Astrocyte (in vitro differentiated cells and primary cell): ENCODE data around the gene SPPL2A. TPM values are rescaled to one million over a fixed set of nuclear protein-coding genes. Genes with fewer than 3 reads are reported as not detected.
A peak's percentile ranks its signal among the peaks of the same experiment; 100 is the strongest.

Source experiments
- DNase-seq: peaks from one replicate; pipeline ENCODE4 v3.0.0-alpha.2; 2010; ENCODE audit warnings: low read depth
- FAIRE-seq: peaks from 2 replicates; lab custom pipeline; 2011; peaks lifted over from hg19 to GRCh38; lab: Jason Lieb, UNC
- H2AFZ ChIP-seq: 2 replicates; pipeline ENCODE4 v1.6.0; 2012; ENCODE audit warnings: low read depth, low read length, inconsistent platforms
- H3K27ac ChIP-seq: 2 replicates; pipeline ENCODE4 v1.5.1; 2011; ENCODE audit warnings: low read depth, low read length, inconsistent platforms
- H3K27me3 ChIP-seq: 2 replicates; pipeline ENCODE4 v1.6.0; 2011; ENCODE audit warnings: low read length, inconsistent platforms; ENCODE audit not compliant: insufficient read depth
- H3K36me3 ChIP-seq: 2 replicates; pipeline ENCODE4 v1.5.1; 2011; ENCODE audit warnings: low read length, inconsistent platforms; ENCODE audit not compliant: insufficient read depth
- H3K4me1 ChIP-seq: 2 replicates; pipeline ENCODE4 v1.5.1; 2011; ENCODE audit warnings: low read length, inconsistent platforms; ENCODE audit not compliant: insufficient read depth
- H3K4me2 ChIP-seq: 2 replicates; pipeline ENCODE4 v1.6.0; 2012; ENCODE audit warnings: low read length, inconsistent platforms
- H3K4me3 ChIP-seq: 2 replicates; pipeline ENCODE4 v1.5.1; 2011; ENCODE audit warnings: low read depth, mild to moderate bottlenecking, low read length, inconsistent platforms; ENCODE audit not compliant: insufficient read depth
- H3K79me2 ChIP-seq: 2 replicates; pipeline ENCODE4 v1.6.0; 2012; ENCODE audit warnings: mild to moderate bottlenecking, low read length, inconsistent platforms; ENCODE audit not compliant: insufficient read depth
- H3K9ac ChIP-seq: 2 replicates; pipeline ENCODE4 v1.6.0; 2012; ENCODE audit warnings: mild to moderate bottlenecking, low read length, inconsistent platforms
- H3K9me3 ChIP-seq: 2 replicates; pipeline ENCODE4 v1.5.1; 2012; ENCODE audit warnings: low read depth, mild to moderate bottlenecking, low read length, inconsistent platforms; ENCODE audit not compliant: insufficient read depth
- H4K20me1 ChIP-seq: 2 replicates; pipeline ENCODE4 v1.6.0; 2012; ENCODE audit warnings: low read length, inconsistent platforms; ENCODE audit not compliant: insufficient read depth
- H3K27ac Mint-ChIP-seq: one replicate; pipeline ENCODE4 v1.8.0; 2021; ENCODE audit warnings: mild to moderate bottlenecking, mixed read lengths; ENCODE audit not compliant: unreplicated experiment
- H3K27me3 Mint-ChIP-seq: one replicate; pipeline ENCODE4 v1.8.0; 2021; ENCODE audit warnings: low read depth, mixed read lengths; ENCODE audit not compliant: unreplicated experiment
- H3K36me3 Mint-ChIP-seq: one replicate; pipeline ENCODE4 v1.8.0; 2021; ENCODE audit warnings: low read depth, mixed read lengths; ENCODE audit not compliant: unreplicated experiment
- H3K4me1 Mint-ChIP-seq: one replicate; pipeline ENCODE4 v1.8.0; 2021; ENCODE audit warnings: low read depth, mixed read lengths; ENCODE audit not compliant: unreplicated experiment
- H3K4me3 Mint-ChIP-seq: one replicate; pipeline ENCODE4 v1.8.0; 2021; ENCODE audit warnings: mild to moderate bottlenecking, moderate library complexity, mixed read lengths; ENCODE audit not compliant: unreplicated experiment
- H3K9me3 Mint-ChIP-seq: one replicate; pipeline ENCODE4 v1.8.0; 2021; ENCODE audit warnings: mild to moderate bottlenecking, mixed read lengths; ENCODE audit not compliant: unreplicated experiment
- EZH2 ChIP-seq: IDR thresholded peaks from 2 replicates; pipeline ENCODE4 v1.6.1; 2012; ENCODE audit warnings: mild to moderate bottlenecking, low read length, inconsistent platforms; ENCODE audit not compliant: insufficient read depth
- total RNA-seq: library from RNA; stranded (reverse); gene quantifications from 2 replicates; pipeline ENCODE4 v1.2.1, GENCODE V29; 2021
- TF ChIP-seq, protein P1 (sequence below): IDR thresholded peaks from 2 replicates; pipeline ENCODE4 v1.5.1; 2011; ENCODE audit warnings: low read depth, mild to moderate bottlenecking, inconsistent platforms, low read length, moderate library complexity; ENCODE audit not compliant: insufficient read depth

SPPL2A gene
- total RNA-seq, 1 donor from 2014 or later = 56.0 TPM

DNA sequence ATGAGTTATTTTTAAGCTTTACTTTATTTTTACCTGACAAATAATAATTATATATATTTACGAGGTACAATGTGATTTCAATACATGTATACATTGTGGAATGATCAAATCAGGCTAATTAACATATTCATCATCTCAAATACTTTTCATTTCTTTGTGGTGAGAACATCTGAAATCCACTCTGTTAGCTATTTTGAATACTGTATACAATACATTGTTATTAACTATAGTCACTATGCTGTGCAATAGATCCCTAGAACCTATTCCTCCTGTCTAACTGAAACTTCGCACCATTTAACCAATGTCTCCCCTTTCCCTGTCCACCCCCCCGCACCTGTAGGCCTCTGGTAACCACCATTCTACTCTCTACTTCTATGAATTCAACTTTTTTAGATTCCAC is 7.9 kb upstream of the SPPL2A start:
- Histone ChIP-seq H3K79me2 (no peaks in the 10 kb centered on the region), H3K4me1 (no peaks in the 10 kb centered on the region), H3K27me3 (no peaks in the 10 kb centered on the region), H3K9ac (no peak overlapping the region), H3K27ac (no peak overlapping the region), H4K20me1 (no peaks in the 10 kb centered on the region), H3K36me3 (no peaks in the 10 kb centered on the region), H3K9me3 (no peaks in the 10 kb centered on the region), H3K4me2 (no peak overlapping the region), H2AFZ (no peak overlapping the region), H3K4me3 (no peak overlapping the region)
- no peaks in the 10 kb centered on the region for H3K4me1 Mint-ChIP-seq
- no peaks in the 10 kb centered on the region for H3K27me3 Mint-ChIP-seq
- no peak overlapping the region for H3K4me3 Mint-ChIP-seq
- FAIRE-seq (no peak), DNase-seq (no peak)
- no peak for TF ChIP-seq EZH2
- TF ChIP-seq, protein P1, sequence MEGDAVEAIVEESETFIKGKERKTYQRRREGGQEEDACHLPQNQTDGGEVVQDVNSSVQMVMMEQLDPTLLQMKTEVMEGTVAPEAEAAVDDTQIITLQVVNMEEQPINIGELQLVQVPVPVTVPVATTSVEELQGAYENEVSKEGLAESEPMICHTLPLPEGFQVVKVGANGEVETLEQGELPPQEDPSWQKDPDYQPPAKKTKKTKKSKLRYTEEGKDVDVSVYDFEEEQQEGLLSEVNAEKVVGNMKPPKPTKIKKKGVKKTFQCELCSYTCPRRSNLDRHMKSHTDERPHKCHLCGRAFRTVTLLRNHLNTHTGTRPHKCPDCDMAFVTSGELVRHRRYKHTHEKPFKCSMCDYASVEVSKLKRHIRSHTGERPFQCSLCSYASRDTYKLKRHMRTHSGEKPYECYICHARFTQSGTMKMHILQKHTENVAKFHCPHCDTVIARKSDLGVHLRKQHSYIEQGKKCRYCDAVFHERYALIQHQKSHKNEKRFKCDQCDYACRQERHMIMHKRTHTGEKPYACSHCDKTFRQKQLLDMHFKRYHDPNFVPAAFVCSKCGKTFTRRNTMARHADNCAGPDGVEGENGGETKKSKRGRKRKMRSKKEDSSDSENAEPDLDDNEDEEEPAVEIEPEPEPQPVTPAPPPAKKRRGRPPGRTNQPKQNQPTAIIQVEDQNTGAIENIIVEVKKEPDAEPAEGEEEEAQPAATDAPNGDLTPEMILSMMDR = no peak
- no peak overlapping the region for H3K27ac Mint-ChIP-seq
- no peaks in the 10 kb centered on the region for H3K36me3 Mint-ChIP-seq
- no peaks in the 10 kb centered on the region for H3K9me3 Mint-ChIP-seq

DNA sequence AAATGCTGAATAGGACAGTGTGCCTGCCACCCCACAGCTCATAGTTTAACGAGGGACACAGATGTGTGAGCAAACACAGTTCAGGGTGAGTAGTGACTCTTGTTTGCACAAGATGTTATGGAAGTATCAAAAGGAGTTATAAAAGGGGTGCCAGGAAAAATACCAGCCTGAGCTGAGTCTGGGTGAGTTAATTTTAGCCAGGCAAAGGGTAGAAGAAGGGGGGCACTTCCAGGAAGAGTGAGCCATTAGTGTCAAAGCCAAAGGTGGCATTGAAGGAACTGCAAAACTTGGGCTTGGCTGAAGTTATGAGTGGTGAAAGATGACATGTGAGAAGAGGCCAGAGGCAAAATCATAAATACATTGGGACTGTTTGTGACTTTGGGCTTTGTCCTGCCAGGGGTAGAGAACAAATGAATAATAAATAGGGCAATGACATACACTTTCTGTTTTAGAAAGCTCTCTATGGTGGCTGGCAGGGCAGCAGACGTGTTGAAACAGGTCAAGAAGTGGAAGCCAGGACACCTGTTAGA is 1.9 kb upstream of the SPPL2A start:
- H3K27me3 ChIP-seq = no peaks in the 10 kb centered on the region
- peaks cover 13% of the 10 kb centered on the region for H3K4me1 Mint-ChIP-seq
- no peak overlapping the region for H3K27ac ChIP-seq
- no peaks in the 10 kb centered on the region for H3K9me3 ChIP-seq
- no peak overlapping the region for H3K27ac Mint-ChIP-seq
- no peak overlapping the region for H3K9ac ChIP-seq
- H3K36me3 ChIP-seq = peaks cover 1% of the 10 kb centered on the region
- DNase-seq (no peak), FAIRE-seq (no peak)
- no peaks in the 10 kb centered on the region for H3K4me1 ChIP-seq
- TF ChIP-seq EZH2 = no peak
- TF ChIP-seq, protein P1 = no peak
- H3K4me2 ChIP-seq = no peak overlapping the region
- H4K20me1 ChIP-seq = no peaks in the 10 kb centered on the region
- no peak overlapping the region for H3K4me3 ChIP-seq
- H3K27me3 Mint-ChIP-seq = peaks cover 1% of the 10 kb centered on the region
- no peaks in the 10 kb centered on the region for H3K36me3 Mint-ChIP-seq
- H3K9me3 Mint-ChIP-seq = no peaks in the 10 kb centered on the region
- no peak overlapping the region for H2AFZ ChIP-seq
- H3K79me2 ChIP-seq = peaks cover 21% of the 10 kb centered on the region
- no peak overlapping the region for H3K4me3 Mint-ChIP-seq

DNA sequence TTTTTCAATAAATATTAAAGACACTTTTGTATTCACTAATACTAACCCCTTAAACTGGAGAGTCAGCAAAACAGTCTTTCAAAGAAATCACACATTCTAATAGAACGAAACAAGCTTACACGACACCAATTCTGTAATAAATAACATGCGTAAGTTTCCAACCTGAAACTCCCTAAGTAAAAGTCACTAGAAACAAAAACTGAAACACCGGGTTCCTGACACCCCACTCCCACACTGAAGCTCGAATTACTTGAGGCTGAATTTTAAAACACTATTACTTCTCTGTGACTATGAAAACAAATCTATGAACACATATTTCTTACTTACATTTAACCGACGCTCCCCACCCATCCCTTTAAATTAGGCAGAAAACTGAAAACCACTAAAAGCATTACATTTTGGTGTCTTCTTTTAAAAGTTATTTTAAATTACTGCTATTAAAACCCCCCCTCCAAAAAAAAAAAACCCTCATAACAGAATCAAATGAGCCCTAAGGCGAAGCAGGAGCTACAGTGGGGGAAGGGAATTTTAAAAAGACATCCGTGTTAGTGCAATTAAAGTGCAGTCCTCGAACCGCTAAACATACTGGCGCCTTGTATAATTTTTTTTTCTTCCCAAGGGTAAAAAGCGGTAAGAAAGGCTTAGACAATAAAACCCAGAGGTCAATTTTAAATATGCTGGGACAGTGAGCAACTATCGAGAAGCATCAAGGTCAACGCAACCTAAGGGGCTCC is 878 bp downstream of the SPPL2A start:
- DNase-seq = no peak
- H3K4me2 ChIP-seq = peak overlapping the region; percentile 92
- peaks cover 9% of the 10 kb centered on the region for H4K20me1 ChIP-seq
- H3K27ac ChIP-seq = peak overlapping the region; percentile 70
- H3K36me3 ChIP-seq = peaks cover 2% of the 10 kb centered on the region
- H3K4me1 ChIP-seq = no peaks in the 10 kb centered on the region
- peak overlapping the region; percentile 74 for H2AFZ ChIP-seq
- FAIRE-seq = no peak
- H3K27me3 ChIP-seq = no peaks in the 10 kb centered on the region
- H3K9me3 Mint-ChIP-seq = no peaks in the 10 kb centered on the region
- H3K9ac ChIP-seq = peak overlapping the region; percentile 88
- peak overlapping the region; percentile 93 for H3K4me3 ChIP-seq
- H3K9me3 ChIP-seq = no peaks in the 10 kb centered on the region
- H3K4me3 Mint-ChIP-seq = peak overlapping the region; percentile 88
- peaks cover 13% of the 10 kb centered on the region for H3K4me1 Mint-ChIP-seq
- peak overlapping the region; percentile 92 for H3K27ac Mint-ChIP-seq
- peaks cover 1% of the 10 kb centered on the region for H3K27me3 Mint-ChIP-seq
- TF ChIP-seq, protein P1 = no peak
- TF ChIP-seq EZH2 = no peak
- no peaks in the 10 kb centered on the region for H3K36me3 Mint-ChIP-seq
- peaks cover 48% of the 10 kb centered on the region for H3K79me2 ChIP-seq
